HG03159 (cell line): ENCODE results near the gene CACNA1D.

Source experiments
- ATAC-seq: cut with Tn5 transposase; IDR thresholded peaks from one replicate; pipeline ENCODE4 v1.9.1; 2021; ENCODE audit warnings: mild to moderate bottlenecking, moderate library complexity; ENCODE audit not compliant: unreplicated experiment

The CACNA1D gene

DNA sequence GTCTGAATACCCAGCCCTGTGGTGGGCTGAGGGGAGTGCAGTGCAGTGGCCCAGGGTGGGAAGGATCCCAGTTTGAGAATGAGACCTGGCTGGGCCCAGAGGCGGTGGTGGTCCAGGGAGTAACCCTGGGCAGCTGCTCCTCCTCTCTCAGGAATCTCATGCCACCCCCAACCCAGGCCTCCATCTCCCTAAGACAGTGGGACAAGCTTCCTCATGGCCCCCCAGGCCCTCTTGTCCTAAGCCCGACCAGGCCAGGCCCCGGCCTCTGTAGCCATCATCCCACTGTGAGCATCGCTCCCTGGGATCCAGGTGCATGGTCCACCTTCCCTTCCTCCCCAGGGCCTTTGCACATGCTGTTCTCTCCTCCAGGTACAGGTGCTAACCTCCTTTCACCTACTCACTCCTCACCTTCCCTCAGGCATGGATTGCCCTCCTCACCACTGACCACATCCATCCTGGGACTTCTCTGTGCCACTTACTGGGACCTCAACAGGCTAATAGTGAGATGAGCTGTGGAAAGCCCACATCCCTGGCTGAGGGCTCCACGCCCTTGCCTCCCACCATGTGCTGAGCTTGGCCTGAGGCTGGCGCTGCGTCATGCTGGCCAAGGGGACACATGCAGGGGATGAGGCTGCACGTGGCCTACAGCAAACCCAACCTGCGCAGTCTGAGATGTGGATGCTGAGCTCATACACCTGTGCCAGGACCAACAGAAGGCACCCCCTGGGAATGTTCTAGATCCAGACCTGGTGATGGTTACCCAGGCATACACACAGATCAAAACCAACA, 341.9 kb downstream of the CACNA1D start:
- no peak for ATAC-seq

DNA sequence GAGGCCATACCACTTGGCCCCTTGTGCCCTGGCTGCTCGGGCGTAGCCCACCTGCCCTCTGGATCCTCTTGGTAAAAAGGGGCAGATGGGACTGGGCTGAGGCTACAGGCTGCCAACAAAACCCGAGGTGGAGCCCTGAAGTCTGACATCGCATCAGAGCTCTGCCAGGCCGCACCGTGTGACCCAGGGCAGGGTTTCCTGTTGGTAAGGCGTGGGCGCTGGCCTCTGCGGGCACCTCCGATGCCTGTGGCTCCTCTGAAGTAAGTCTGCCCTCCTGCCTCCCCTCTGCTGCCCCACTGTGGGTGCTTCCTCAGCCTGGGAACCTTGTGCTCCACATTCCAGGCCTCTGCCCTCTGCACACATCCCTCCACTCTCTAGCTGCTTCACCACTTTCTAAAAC, 342.9 kb downstream of the CACNA1D start:
- no peak for ATAC-seq

DNA sequence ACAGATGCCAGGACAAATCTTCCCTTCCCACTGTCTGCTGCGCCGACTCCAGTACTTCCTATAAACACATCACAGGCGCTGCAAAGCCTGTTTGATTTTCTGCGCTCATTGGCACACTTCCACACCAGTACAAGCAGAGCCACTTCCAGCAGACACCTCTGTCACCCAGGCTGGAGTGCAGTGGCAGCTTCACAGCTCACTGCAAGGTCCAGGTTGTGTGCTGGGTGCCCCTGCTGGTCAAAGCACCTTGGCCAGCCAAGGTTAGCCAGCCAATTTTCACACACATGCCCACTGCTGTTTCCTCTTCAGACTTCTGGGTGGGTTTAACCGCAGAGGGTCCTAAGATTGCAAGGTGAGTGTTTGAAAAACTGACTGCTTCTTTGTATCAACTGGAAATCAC, 346.9 kb downstream of the CACNA1D start:
- ATAC-seq = no peak

DNA sequence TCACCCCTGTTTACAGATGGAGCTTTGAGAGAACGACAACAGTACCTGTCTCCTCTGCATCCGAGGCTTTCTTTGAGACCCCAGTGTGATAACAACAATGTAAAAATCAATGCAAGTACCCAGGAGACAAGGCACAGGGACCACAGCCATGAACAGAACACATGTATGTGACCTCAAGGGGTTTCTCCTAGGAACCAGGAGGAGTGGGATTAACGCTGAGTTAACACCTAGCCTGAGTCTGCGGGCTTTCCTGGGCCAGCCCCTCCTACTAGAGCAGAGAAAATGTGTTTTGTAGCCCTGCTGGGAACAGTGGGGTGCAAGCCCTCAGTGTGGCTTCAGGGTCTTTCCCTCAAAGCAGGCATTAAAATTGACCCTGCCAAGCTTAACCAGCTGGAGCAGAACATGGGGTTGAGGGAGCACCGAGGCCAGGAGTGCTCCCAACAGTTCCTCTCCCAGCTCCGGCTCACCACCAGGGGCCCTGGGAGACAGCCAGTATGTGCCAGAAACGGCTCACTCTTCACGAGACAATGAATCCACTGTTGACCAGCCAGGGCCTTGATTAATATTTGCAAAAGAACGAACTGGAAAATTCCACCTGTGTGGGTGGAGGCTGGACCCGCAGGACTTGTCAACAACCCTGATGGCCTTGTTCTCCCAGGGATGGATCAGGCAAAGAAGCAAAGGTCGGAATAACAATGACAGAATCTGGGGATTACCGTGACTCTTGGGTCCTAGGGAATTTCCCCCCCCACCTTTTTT, 348.2 kb downstream of the CACNA1D start:
- no peak for ATAC-seq

DNA sequence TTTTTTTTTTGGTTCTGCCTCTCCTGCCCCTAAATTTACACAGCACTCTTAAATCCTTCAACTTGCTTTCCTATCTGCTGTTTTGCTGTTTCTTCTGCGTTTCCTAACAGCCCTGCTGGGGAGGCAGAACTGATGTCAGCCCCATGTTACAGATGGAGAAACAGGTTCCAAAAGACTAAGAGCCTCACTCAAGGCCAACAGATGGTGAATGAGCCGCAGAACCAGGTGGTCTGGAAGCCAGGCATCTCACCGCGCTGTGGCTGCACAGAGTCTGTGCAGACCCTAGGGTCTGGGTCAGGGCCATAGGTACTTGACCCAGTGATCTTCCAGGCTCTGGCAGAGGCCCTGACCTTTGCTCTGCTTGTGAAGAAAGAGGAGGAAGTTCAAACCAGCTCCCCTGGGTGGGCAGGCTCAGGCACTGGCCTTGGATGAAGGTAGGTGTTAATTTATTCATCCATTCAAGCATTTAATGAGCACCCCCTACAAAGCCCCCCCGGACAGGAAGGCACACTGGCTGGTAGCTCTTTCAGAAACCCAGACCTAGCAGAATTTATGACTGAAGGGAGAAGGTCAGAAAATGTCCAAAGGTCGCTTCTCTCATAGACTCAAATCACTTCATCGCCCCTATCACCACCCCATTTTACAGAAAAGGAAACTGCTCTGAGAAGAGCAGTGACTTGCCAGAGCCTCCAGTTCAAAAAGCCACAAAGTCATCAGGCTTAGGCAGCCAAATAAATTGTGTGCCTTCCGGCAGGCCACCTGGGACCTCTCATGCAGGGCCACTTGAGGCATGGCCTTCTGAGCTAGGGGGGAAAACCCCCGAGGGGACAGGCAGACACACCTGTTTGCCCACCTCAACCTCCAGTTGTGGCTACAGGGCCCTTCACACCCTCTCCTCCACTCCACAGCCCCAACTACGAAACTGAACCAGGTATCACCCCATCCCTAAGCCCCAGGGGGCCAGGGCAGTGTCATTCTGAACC, 349.1 kb downstream of the CACNA1D start:
- ATAC-seq = no peak

DNA sequence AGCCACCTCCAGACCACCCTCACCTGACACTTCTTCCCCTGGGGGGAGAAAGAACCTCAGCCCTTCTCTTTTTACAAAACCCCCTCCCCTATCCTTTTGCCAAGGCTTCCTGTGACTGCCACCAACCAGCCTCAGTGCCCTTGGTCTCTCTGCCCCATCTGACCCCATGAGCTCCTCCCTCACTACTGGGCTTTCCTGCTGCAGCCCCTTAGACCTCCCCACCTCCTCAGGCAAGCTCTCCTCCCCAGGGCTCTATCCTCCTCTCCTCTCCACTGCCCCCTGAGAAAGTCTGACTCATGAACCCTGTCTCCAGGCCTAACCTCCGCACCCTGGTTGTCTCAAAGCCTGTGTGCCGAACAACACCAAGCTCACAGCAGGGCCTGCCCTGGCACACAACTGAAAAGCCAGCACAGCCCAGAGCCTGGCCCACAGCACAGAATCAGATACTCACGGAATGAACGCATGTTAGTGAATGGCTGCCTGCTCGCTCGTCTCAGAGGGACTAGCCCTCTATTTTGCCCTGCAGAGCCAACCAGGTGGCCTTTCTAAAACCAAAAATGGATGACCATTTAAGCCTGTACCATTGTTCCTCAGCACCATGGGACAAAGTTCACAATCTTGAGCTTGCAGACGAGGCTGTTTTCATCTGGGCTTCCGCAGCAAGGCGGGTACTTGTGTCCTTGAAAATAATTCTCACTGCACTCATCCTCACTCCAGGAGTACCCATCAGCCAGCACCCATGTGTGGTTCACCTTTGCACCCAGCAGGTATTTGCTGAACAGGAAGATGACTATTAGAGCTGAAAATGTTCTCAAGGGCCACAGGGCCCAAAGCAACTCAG, 350.1 kb downstream of the CACNA1D start:
- ATAC-seq = no peak

DNA sequence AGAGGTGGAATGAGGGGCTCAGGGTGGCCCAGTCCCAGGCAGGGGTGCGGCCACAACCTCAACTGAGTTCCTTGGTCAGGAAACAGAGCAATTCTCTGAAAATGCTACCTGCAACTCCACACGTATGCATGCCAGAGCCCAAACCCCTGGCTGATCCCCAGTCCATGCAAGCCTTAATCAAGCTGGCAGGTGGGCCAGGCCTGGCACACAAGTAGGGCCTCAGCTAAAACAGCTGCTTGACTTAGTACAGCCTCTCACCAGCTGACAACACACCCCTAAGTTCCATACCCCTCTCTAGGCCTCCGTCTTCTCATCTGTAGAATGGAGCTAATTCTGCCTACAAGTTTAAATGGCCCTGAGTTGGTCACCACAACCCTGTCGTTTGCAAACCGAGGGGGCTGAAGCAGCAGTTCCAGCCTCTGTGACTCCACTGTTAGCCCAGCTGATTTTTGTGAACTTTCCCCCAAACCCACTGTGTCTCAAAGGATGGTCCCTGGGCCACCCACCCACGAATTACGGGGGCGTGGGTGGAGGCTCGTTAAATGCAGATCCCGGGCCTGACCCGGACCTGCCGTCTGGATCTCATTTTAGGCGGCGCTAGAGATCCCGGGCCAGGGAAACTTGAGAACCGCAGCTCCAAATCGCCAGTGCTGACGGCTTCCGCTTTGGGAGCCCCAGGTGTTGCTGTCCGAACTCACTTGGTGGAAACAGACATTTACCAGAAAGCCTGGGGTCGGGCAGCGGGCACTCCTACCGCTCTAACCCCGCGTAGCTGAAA, 350.9 kb downstream of the CACNA1D start:
- ATAC-seq = peak; percentile 32

DNA sequence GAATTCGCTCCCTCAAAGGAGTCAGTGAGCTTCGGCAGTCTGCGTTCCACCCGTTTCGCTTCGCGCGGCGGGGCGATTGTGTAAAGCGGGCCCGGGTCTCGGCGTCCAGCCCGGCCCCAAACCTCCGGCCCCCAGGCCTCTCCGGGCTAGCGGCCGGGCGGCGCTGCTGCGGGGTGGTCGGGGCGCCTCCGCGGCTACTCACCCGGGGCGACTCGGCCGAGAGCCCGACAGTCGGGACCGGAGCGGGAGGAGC, 351.4 kb downstream of the CACNA1D start:
- ATAC-seq = no peak

DNA sequence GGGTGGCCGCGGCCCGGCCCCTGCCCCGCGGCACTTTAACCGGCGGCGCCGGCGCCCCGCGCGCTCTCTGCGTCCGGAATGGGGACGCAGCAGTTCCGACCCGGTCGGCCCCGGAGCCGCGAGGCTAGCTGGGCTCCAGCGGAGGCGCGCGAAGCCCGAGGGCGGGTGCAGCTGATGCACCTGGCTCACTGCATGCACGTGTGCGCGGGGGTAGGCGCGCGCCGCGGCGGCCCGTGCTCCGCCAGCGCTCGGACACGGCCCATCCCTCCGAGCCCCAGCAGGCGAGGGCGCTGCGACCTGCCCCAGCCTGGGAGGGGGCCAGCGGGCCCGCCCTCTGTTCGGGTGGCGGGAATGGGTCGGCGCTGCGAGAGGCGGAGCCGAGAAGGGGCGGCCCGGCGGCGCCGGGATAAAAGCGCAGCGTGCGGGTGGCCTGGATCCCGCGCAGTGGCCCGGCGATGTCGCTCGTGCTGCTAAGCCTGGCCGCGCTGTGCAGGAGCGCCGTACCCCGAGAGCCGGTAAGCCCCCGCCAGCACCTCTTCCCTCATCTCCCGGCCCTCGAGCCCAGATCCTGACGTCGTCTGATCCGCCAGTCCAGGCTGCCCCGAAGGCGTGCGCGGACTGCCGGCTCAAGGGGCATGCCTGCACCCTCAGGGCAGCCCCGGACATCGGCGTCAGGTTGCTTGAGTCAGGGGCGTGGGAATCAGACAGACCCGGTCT, 351.9 kb downstream of the CACNA1D start, which contains the start of the genes CHDH and IL17RB:
TSS of gene CHDH (minus strand) at position 286 of the 717 bp plus-strand sequence. CDS start 22,411 bp downstream, outside the sequence.
TSS of gene IL17RB (plus strand) at position 435 of the 717 bp plus-strand sequence. CDS start at position 456, 21 bp downstream.
- ATAC-seq = peak; percentile 43

DNA sequence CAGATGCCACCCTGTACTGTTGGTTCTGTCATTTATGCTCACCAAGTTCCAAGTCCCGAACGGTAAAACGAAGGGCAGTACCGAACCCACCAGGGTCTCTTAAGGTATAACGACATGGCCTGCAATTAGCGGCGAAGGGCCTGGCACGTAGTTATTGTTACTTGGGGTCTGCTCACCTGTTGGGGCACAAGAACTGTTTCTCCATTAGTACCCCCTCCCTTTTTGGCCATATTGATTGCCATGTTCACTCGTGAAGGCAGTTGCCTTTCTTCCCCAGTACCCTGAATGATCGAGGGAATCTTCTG, 352.4 kb downstream of the CACNA1D start:
- ATAC-seq = no peak

DNA sequence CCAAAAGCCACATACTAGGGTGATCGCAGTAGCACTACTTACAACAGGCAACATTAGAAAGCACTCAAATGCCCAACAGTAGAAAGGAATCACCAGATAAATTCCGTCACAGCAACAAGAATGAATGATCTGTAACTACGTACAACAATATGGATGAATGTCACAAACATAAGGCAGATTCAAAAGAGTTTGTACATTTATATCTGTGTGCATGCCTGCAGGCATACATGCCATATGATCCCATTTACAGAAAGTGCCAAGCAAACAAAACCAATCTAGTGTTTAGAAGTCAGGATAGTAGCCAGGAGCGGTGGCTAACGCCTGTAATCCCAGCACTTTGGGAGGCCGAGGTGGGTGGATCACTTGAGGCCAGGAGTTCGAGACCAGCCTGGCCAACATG, 355.5 kb downstream of the CACNA1D start:
- ATAC-seq = no peak

DNA sequence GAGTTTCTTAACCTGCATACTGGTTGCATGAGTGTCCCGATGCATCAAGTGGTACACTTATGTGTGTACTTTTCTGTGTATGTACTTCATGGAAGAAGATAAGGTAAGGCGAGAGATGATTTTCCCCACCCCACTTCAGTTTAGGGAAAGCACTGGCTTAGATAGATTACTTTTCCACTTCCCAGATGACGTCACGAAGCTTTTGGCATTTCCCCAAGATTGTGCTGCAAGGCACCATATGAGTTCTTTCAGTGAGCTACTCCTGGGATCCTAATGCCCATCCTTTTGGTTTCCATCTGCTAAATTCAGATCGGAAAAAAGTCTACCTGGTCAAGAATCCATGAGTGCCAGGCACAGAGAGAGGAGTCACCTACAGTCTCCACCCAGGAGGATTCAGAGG, 356.5 kb downstream of the CACNA1D start:
- ATAC-seq = no peak

DNA sequence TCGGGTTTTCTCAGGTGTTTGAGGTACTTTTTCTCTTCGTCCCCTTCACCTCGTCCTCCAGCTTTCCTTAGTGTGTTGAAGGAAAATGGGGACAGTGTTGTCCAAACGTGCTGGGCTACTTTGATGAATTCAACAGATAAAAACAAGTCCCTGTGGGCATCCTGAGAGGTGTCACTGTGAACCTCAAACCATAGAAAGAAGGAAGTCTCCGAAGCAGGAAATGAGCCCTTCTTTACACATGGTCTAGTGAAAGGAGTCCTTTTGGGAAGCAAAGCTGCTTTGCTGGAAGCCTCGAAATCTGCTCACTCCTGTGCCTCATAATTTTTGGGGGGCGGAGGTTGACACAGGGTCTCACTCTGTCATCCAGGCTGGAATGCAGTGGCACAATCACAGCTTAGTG, 362.6 kb downstream of the CACNA1D start:
- no peak for ATAC-seq

DNA sequence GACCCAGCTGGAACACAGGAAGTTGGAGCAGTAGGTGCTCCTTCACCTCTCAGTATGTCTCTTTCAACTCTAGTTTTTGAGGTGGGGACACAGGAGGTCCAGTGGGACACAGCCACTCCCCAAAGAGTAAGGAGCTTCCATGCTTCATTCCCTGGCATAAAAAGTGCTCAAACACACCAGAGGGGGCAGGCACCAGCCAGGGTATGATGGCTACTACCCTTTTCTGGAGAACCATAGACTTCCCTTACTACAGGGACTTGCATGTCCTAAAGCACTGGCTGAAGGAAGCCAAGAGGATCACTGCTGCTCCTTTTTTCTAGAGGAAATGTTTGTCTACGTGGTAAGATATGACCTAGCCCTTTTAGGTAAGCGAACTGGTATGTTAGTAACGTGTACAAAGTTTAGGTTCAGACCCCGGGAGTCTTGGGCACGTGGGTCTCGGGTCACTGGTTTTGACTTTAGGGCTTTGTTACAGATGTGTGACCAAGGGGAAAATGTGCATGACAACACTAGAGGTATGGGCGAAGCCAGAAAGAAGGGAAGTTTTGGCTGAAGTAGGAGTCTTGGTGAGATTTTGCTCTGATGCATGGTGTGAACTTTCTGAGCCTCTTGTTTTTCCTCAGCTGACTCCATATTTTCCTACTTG, 363.8 kb downstream of the CACNA1D start:
- ATAC-seq = no peak

DNA sequence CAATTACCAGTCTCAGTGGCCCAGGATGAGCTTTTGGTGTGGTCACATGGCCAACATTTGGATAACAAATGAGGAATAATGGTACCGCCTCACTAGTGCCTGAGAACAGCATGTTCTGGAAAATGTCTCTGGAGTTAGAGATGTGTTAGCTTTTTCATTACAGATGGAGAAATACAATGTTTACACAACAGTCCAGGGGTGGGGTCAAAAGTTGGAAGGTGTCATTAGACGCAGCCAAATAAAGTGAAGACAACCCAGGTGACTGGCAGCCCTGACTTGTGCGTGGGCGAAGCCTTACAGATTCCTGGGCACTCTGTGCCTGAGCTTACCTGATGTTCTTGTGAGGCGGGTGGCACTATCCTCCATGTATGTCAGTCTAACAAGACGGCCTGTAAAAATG, 364.8 kb downstream of the CACNA1D start:
- ATAC-seq = no peak

DNA sequence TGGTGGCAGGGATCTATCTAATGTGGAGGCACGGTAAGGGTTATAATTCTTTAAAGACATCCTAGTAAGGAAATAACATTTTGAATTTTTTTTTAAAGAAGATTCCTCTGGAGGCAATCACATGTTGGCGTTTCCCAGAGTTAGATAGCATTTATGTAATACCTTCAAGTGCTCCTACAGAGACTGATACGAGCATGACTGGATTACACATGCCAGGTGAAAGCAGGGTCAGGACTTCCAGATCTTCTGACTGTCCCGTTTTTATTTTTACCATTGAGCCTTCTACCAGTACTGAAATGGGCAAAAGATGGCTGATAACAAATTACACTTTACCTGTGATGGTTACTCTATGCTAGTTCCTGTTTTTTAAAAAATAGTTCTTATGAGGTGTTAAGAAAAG, 365.8 kb downstream of the CACNA1D start:
- no peak for ATAC-seq

DNA sequence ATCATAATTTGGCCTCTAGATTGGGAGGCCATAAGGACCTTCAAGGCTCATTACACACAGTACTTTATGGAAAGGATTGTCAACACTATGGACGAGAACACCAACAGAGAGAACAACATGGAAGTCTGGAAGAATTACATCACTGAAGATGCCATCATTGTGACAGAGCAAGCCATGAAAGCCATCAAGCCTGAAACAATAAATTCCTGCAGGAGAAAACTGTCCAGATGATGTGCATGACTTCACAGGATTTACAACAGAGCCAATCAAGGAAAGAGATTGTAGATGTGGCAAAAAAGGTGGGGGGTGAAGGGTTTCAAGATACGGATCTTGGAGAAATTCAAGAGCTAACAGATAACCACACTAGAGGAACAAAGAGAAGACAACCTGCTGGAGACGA, 367.8 kb downstream of the CACNA1D start:
- no peak for ATAC-seq

DNA sequence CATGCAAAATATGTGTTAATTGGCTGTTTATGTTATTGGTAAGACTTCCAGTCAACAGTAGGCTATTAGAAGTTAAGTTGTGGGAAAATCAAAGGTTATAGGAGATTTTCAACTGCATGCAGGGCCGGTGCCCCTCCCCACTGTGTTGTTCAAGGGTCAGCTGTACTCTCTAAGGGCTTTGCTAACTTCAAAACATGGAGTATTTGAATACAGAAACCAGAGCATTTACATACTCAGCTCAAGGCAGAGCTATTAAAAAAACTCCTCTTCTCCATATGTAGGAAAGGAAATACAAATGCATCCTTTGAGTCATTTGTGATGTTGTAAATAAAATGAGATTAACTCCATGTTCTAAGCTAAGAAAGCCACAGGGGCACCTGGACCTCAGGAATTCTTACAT, 368.7 kb downstream of the CACNA1D start:
- no peak for ATAC-seq
